CD4-positive, alpha-beta T cell treated with Interleukin-4 for 4 hours (primary cell): ENCODE measurements around the gene CNR2.
"Not testable (repeated sequence)": the region's sequence is repeated elsewhere in the genome, so short reads cannot be mapped to it uniquely, and the experiment has no call there.

Experiments
- DNase-seq: peaks from one replicate; pipeline ENCODE4 v3.0.0-alpha.2; 2020

The CNR2 gene

DNA sequence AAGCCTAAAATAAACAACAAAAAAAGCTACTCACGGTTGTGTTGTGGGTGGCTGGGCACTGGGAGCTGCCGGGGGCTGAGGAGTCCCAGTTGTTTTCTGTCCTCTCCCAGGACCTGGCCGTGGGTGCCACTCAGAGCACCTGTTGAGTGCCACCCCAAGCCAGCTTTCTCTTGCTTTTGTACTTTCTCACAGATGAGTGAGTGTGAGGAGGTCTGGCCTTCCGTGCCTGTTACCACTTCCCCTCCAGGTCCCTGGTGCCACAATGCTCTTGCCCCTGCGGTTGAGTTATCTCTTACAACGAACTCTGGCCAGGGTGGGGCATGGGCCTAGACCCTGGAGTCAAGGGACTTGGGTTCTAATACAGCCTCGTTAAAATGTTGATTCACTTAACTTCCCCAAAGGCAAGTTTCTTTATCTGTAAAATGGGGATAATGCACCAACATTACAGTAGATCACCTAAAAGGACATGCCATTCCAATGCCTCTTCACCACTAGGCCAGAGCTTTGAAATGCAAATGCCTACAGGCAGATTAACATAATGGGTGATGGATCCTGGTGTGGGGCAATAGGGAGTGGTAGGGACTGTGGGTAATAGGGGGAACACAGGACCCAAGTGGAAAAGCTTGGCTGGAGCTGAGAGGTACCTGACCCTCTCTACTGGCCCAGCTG, at the start of gene CNR2:
Gene CNR2 (minus strand): TSS at position 151 of the 669 bp plus-strand sequence. CDS start 37,745 bp downstream, outside the sequence.
- peak; percentile 37 for DNase-seq

DNA sequence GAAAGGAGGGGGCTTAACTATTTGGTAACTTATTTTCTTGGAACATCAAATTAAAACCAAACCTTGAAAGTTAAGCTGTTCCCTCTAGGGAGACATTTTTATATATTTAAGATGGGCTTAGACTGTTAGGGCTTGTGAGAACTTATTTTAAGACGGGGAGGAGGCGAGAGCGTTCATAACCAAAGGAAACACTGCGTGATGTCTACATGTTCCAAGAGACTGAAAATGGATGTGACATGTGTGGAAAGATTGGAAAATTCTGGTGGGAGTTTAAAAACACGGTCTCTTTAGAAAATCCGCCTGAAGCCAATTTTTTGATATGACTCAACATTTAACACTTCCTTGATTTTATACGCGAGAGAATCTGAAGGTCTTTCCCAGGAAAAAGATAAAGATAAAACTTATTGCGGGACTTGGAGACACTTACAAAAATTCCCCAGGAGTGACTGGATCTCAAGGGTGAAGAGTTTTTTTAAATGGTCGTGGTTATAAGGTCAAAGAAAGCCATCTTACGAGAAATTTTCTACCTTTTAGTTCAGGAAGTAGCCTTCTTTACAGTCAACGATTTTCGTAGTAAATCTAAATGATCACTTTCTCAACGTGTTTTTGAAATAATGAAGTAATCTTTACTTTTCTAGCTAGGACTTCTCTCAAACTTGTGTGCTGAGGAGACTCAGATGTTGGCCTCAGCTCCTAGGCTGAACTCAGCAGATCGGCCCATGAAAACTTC, 47.3 kb upstream of the CNR2 start:
- no peak for DNase-seq

DNA sequence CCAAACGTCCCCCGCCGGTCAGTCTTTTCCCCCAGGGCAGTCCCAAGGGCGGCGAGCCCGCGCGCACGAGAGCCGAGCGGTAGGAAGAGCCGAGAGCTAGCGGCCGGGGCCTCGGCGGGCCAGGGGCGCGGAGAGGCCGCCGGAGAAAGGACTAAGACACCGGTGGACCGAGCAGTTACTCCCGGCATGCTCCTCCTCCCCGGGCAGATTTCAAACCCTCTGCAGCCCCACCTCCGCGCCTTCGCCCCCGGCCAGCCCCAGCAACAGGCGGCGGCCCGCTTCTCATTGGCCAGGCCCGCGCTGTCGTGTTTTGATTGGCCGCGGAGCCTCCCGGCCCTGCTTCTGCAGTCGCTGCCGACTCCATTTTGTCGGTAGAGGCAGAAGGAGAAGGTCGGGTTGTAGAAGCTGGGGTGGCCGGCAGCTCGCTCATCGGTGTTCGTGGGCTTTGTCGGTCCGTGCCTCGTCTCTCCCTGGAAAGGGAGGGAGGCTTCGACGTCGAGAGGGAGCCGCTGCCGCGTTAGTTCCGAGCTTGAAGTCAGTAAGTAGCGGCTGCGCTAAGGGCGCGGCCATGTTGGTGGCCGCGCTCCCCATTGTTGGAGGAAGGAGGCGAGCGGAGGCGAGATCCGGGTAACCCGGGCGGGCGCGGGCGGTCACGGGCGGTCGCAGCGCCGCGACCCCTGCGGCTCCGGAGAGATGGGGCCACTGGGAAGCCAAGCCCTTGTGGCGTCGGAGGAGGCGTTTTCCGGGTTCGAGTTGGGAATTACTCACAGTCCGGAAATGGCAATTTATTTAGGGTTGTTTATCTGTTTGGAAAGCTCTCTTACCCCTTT, 46.5 kb upstream of the CNR2 start, which contains the start of gene PNRC2:
Gene PNRC2 (plus strand): TSS at position 368 of the 830 bp plus-strand sequence. CDS start 1,630 bp downstream, outside the sequence.
- peak; percentile 94 for DNase-seq

DNA sequence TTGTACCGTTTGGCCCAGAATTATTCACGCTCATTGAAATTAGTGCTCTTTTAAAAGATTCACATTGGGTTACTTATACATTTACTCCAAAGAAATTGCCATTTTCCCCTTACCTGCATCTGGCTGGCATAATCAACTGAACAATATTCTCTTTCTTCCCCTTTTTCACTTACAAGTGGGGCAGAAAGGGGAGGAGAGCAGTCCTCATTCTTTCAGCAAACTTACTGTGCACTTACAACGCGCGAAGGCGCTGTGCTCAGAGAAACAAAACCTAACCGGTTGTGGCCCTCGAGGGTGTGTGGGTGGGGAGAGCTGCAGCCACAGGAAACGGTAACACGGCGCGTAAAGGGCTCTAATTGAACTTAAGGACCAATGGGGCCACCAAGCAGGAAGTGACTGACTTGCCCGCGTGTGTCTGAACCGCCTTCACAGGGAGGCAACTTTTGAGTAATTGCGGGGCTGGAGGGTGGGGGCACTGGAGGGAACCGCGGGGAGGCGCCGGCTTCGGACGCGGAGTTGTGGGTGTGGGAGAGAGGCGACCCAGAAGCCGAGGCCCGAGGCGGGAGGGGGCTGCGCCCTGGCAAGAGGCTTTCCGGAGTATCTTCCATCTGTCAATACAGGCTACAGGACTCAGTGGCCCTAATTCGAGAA, 45.8 kb upstream of the CNR2 start:
- peak; percentile 94 for DNase-seq

DNA sequence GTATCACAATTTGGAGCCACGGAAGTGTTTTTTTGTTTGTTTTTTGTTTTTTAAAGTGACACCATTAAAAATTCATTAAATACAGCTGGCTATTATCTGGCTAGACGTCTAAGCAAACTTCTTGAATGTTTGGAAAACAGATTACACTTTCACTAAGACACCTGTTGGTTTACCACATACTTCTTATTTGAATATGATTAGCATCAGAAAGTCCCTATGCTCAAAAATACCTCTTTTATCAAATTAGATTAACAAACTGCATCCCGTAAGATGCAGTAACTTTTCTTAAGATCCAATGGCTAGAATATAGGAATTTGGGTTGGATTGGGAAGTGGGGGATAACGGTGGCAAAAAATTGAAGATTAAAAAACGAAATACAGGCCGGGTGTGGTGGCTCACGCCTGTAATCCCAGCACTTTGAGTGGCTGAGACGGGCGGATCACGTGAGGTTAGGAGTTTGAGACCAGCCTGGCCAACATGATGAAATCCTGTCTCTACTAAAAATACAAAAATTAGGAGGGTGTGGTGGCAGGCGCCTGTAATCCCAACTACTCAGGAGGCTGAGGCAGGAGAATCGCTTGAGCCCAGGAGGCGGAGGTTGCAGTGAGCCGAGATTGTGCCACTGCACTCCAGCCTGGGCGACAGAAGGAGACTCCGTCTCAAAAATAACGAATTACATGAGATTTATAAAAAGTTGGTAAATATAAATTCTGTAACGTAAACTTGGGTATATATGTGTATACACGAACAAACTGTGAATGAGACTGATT, 45.1 kb upstream of the CNR2 start:
- not testable (repeated sequence) for DNase-seq

DNA sequence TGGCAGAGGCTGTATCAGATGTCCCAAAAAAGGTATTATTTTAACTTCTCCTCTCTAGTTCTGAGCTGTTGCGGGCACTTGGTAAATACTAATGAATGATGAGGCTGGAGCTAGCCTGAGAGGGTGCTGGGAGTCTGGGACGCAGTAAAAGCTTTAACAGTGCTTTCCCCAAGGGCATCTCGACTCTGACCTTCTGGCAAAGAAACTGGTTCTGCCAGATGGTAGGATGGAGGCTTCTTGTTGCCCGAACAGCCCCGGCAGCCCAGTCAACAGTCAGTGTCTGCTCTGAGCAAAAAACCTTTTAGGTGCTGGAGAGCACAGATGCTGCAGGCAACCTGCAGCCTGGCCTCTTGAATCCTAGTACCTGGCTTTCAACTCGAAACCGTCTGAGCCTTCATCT, 43.9 kb upstream of the CNR2 start:
- DNase-seq: no peak

DNA sequence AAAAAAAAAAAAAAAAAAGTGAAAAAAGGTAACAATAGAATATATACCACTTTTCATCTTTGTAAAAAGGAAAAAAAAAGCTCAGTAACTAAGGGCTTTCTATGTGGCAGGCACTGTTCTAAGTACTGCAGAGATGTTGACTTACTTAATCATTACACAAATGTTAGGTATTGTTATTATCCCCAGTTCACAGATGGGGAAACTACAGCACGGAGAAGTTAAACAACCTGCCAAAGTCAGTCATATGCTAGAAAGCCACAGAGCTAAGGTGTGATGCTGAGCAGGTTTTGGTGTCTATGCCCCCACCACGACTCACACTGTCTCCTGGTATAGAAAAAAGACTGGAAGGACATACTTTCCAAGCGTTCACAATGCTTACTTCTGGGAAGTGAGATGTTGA, 39.9 kb upstream of the CNR2 start:
- DNase-seq: no peak

DNA sequence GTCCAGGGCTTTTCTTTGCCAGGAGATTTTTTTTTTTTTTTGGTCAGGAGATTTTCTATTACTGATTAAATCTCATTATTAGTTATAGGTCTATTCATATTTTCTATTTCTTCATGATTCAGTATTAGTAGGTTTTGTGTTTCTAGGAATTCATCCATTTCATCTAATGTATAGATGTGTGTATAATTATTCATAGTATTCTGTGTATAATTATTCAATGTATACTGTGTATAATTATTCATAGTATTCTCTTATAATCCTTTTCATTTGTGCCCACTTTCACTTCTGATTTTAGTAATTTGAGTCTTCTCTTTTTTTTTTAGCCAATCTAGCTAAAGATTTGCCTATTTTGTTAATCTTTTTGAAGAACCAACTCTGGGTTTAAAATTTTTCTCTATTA, 34.2 kb upstream of the CNR2 start:
- DNase-seq: no peak

DNA sequence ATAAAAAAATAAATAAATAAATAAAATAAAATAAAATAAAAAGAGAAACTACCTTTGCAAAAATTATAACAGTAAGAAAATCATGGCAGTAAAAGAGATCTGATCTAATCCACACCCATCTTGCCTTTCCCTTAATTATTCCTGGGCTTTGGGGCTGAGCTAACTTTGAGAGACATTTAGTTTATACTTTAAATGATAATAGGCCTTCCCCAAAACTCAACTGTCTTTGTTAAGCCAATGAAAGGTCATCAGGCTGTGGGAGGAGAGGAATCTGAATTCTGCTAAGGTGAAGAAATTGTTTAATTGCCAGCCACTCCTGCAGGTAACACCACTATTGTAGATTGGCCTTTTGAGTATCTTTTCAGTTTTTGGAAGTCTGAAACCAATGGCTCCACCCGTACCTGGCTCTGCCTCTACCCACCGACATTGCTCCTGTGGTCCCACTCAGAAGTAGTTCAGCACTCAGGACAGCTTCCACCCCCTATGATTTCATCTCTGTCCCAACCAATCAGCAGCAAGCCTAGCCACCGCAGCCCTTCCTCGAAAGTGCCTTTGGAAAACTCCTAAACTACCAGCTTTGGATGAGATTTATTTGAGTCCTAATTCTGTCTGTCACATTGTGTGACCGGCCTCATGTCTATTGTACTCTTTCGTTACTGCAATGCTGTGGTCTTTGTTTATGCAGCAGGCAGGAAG, 23.5 kb upstream of the CNR2 start:
- no peak for DNase-seq

DNA sequence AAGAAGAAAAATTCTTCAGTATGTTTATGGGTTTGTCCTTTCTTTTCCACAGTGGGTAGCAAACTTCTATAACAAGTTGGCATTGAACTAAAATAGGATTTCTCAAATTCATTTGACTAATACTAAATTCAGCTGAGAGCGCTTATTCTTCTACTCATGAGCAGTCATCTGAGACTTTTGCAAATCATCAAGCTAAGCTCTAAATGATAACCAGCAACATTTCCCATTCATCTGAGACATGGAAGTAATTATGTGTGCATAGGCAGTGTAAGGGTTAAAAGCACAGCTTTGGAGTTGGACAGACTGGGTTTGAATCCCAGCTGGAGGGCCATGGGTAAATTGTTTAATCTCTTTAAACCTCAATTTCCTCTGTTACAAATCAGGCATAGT, 18.3 kb upstream of the CNR2 start:
- DNase-seq: no peak

DNA sequence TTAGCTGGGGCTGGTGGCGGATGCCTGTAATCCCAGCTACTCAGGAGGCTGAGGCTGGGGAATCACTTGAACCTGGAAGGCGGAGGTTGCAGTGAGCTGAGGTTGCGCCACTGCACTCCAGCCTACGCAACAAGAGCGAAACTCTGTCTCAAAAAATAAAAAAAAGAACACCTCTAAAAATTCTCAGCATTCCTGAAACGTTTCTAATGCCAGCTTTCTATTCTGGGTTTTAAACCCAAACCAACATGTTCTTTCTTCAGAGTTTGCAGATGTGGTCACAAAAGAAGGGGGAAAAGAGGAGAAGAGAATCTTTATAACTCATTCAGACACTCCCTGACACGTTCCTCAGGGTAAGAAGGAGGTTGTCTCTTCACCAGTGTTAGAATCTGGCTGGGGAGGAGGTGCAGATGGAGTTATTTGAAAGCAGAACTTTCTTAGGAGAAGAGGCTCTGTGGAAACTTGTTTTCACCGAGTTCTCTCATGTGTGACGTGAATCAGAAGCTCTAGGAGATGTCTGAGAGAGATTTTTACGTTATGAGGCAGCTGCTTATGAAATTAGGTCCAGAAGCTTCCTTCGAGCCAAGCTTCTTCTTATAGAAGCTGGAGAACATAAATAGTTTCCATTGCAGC, 17.8 kb upstream of the CNR2 start:
- no peak for DNase-seq

DNA sequence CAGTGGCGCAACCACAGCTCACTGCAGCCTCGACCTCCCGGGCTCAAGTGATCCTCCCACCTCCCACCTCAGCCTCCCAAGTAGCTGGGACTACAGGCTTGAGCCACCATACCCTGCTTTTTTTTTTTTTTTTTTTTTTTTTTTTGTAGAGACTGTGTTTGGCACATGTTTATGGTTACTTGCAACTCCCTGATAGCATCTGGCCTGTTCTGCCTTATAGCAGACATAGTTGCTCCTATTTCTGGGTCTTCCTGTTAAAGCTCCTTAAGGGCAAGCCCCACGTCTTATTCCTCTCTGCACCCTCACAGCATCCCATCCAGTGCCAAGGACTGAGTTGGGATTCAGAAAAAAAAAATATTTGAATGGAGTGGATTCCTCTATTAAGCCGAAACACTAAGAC, 17.1 kb upstream of the CNR2 start:
- DNase-seq: no peak

DNA sequence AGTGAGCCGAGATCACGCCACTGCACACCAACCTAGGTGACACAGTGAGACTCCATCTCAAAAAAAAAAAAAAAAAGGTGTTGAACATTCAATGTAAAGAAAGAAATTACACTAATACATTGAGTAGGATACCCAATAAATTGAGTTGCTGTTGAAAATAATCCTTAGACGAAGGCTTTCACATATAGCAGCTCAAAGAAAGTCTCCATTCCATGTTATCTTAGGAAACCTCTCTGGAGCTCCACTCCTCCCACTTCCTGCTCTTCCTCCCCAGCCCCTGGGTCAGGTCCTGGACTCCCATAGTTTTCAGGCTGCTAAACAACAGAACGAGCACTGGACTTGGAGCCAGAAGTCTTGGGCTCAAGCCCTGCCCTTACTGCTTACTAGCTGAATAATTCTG, 15.6 kb upstream of the CNR2 start:
- DNase-seq: no peak

DNA sequence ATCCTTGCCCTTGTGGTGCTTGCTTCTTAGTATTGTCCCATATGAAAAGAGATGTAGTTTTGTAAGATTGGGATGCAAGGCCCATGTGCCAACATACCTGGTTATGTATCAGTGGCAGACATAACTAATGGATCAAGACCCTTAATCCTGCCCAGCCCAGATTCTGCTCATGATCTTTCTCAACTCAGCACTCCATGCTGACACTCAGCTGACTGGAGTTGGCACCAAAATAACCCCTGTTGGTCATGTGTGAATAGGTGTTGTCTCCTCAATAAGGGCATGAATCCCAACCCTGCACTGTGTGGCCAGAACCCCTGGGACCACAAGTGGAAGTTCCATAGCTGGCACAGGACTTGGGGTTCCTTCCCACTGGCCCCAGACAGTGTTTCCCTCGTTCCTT, 13.9 kb upstream of the CNR2 start:
- no peak for DNase-seq

DNA sequence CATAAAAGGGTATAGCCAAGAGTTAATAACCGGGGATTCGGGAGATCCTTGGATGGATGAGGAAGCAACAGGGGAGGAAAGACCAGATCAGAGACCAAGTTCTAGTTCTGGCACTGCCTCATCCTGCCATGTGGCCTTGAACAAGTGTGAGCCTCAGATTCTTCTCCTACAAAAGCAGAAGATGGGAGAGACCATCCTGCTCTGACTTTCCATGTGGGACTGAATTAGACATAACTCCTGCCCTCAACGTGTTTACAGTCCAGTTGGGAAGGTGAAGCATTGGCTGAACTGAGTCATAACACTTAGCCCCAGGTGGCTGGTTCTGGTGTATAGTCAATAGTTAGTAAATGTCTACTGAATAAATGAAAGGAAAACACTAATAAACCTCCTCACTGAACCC, 12.1 kb upstream of the CNR2 start:
- no peak for DNase-seq

DNA sequence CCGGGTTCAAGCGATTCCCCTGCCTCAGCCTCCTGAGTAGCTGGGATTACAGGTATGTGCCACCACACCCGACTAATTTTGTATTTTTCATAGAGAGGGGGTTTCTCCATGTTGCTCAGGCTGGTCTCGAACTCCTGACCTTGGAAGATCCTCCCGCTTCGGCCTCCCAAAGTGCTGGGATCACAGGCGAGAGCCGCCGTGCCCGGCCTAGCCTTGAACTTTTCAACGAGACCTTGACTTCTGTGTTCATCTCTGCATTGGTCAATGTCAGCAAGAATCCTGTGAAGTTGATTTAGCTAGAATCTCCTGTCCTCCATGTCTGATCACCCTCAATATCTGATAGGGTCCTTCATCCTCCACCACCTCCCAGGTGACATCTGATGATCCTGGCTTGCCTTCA, 11.4 kb upstream of the CNR2 start:
- DNase-seq: no peak

DNA sequence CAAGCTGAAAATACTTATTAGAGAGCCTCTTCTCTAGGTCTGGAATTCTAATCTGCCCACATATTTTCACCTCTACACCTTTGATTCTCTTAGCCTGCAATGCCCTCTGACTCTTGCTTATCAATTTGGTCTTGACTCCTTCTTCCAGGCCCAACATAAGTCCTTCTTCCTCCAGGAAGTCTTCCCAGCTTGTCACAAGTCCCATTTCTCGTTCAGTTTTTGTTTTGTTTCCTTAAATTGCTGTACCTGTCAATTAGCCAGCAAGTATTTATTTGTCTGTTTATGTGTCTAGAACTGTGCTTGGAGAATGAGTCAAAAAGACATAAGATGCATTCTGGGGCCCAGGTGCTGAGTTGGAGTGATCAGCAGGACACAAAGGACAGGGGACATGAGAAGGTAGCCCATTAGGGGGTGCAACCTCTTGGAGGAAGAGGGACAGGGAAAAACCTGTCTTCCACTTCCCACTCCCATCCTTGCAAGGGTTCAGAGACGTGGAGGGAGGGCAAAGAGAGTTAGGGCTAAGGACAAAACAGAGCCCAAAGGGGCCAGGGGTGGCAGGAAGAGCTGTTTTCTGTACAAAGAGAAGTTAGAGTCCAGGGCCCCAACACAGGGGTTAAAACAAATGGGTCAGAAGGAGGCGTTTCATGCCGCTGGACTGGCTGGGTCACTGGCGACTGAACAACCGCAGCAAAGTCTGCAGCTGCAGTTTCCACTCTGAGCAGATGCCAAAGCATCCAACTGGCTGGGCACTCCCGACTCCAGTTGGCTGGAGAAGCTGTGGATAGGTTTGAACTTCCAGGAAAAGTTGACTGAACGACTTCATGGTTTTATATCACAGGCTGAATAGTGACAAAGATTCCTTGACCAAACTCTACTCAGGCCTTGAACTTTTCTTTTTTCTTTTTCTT, 10.7 kb upstream of the CNR2 start:
- DNase-seq: no peak

DNA sequence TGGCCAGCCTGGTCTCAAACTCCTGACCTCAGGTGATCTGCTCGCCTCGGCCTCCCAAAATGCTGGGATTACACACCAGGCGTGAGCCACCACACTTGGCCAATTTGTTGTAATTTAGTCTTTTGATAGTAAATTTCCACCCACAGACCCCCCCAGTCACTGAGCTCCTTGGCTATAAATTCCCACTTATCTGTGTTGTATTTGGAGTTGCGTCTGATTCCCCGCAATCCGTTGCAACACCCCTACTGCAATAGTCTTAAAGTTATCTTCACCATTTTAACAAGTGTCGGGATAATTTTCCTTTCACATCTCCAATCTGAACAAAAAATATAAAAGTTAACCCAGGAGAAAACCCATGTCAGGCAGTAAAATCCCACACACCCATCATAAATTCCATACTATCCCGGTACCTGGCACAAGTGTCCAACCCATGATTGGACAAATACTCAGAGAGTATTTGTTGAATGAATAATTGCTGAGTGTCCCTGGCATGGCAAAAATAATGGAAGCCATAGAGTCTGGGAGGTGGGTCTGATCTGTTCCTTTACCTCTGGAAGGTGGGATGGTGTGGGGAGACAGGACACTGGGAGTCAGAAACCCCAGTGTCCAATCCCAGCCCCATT, 9.3 kb upstream of the CNR2 start:
- no peak for DNase-seq
